Urinary bladder (tissue), 4 donors: Measurements from ENCODE around the gene NISCH. TPM values are rescaled to one million over a fixed set of nuclear protein-coding genes. Genes with fewer than 3 reads are reported as not detected.
A peak's percentile ranks its signal among the peaks of the same experiment; 100 is the strongest.

ENCODE experiments used
- DNase-seq: peaks from one replicate; pipeline ENCODE4 v3.0.0-alpha.2; 2015; ENCODE audit errors: extremely low spot score
- H3K27ac ChIP-seq: one replicate; pipeline ENCODE4 v1.5.1; 2013; ENCODE audit warnings: low read depth, mild to moderate bottlenecking, moderate library complexity
- H3K36me3 ChIP-seq: one replicate; pipeline ENCODE4 v1.6.1; 2013; ENCODE audit warnings: mild to moderate bottlenecking, moderate library complexity; ENCODE audit not compliant: insufficient read depth
- H3K4me1 ChIP-seq: one replicate; pipeline ENCODE4 v1.6.1; 2013; ENCODE audit warnings: mild to moderate bottlenecking, moderate library complexity; ENCODE audit not compliant: insufficient read depth
- H3K4me3 ChIP-seq: one replicate; pipeline ENCODE4 v1.5.1; 2013; ENCODE audit warnings: low read depth, low read length
- WGBS: extraction: QIAGEN DNeasy Blood & Tissue Kit; methylation state at CpG from one replicate; pipeline ENCODE4 v1.1.7; 2013; 5-methylcytosine and 5-hydroxymethylcytosine counted together
- polyA plus RNA-seq: library from polyadenylated mRNA; stranded (reverse); fragments of 200-250 nt; gene quantifications from one replicate; pipeline ENCODE4 v1.2.3, GENCODE V29; 2013
- total RNA-seq: library from RNA; depleted of rRNA; stranded (reverse); fragments of >200 nt; gene quantifications from one replicate; pipeline ENCODE4 v1.2.3, GENCODE V29; 2014
- donor health status: healthy with polysubstance abuse.
- donor health status: healthy.

Gene NISCH
- total RNA-seq (83.6 TPM), polyA plus RNA-seq (85.3 TPM)

DNA sequence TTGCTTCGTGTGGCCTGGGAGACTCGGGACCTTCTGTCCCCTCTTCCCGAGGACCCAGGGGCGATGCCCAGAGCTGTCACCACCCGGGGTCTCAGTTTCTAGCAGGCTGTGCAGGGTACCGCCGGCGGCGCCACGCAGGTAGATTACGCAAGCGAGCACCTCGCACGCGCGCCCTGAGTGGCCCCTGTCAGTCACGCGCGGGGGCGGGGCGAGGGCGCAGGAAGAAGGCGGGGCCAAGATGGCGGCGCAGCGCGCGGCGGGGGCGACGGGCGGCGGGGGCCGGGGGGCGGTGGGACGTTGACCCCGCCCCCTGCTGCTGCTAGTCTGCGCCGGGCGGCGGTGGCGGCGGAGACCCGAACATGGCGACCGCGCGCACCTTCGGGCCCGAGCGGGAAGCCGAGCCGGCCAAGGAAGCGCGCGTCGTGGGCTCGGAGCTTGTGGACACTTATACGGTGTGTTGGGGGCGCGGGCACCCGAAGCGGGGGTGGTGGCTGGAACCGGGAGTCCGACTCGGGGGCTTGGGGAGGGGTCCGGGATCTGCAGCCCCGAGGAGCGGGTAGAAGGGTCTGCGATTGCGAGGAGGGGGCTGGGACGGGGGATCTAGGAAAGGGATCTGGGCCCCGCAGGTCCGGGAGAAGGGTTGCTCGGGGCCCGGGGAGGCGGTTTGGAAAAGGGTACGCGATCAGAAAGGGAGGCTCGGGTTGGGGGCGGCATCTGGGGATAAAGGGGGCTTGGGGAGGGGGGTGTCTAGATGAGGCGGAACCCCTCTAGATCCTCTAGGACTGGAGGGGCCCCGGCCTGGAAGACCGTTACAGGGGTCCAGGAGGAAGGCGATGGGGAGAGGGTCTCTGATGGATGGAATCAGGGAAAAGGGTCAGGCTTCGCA lies at the start of gene NISCH:
TSS of gene NISCH (plus strand) at position 322 of the 886 bp plus-strand sequence. CDS start at position 360, 38 bp downstream.
- peaks cover 2% of the 10 kb centered on the region for H3K36me3 ChIP-seq
- no peaks in the 10 kb centered on the region for H3K4me1 ChIP-seq
- H3K27ac ChIP-seq: peak within 1 kb of the TSS; percentile 93
- WGBS: under 1% methylated on average over 86 of the region's 86 CpGs
- DNase-seq: no peak
- peak within 1 kb of the TSS; percentile 97 for H3K4me3 ChIP-seq

DNA sequence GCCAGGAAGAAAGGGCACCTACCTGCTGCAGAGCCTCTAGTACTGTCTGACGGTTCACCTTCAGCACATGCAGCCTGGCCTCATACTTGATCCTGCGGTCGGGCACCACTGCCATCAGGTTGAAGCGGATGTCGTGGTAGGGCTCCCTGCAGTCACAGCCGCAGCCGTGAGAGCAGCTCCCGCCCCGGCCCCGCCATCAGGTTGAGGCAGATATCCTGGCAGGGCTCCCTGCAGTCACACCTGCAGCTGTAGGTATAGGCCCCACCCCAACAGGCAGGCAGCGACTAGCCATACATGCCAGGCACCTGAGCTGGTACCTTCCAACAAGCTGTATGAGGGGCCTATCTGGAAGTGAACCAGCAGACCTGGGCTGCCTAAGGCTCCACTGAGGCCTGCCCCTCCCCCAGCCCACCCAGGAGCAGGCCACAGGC lies 49.2 kb upstream of the NISCH start:
- peaks cover 5% of the 10 kb centered on the region for H3K36me3 ChIP-seq
- H3K27ac ChIP-seq: peak overlapping the region; percentile 58
- H3K4me3 ChIP-seq: no peak overlapping the region
- 87% methylated on average over 11 of the region's 11 CpGs for WGBS
- DNase-seq: no peak
- no peaks in the 10 kb centered on the region for H3K4me1 ChIP-seq

DNA sequence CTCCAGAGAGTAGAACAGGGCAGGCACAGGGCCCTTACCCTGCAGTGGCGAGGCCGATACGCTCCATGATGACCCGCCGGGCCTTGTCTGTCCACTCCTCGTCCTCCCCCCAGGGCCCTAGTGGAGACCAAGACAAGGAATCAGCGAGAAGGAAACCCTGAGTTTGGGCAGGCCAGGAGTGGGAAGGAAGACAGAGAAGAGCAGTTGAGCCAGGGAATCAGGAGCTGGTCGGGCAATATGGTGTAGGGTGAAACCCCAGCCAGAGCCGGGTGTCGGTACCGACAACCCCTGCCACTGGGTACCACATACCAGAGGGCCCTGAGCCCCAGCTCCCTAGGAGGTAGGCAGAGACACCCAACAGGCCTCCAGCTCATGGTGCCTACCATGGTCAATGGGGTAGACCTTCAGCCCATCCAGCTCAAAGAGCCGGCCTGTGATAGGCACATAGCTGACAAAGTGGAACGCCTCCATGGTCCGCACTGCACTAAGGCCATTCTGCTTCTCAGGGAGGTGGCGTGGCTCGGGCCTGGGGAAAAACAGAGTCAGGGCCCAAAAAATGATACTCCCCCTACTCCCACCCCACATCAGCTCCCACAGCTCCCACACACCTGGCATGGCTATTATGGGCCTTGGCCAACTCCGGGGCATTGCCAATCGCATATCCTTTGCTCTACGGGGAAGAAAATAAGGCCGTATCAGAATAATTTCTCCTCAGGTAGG lies 48.5 kb upstream of the NISCH start:
- H3K4me1 ChIP-seq: peaks cover 3% of the 10 kb centered on the region
- H3K4me3 ChIP-seq: no peak overlapping the region
- DNase-seq: no peak
- 94% methylated on average over 20 of the region's 20 CpGs for WGBS
- H3K27ac ChIP-seq: peak overlapping the region; percentile 58
- peaks cover 5% of the 10 kb centered on the region for H3K36me3 ChIP-seq

DNA sequence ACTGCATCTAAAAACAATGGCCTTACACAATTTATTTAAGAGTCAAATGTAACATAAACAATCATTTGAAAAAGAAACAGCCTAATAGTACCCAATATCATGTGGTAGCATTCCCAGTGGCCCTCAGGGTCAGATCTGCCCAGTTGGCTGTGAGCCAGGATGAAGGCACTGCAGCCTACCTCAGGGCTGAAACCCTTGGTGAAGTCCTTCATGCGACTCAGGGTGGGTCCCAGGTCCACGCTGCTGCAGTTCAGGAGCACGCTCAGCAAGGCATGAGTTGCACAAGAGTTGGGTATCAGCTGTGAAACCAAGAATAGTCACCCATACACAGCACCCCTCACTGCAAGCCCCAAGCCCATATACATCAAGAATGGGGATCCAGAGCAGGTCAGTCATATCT lies 47.6 kb upstream of the NISCH start:
- 95% methylated on average over 3 of the region's 3 CpGs for WGBS
- no peak for DNase-seq
- H3K27ac ChIP-seq: no peak overlapping the region
- H3K36me3 ChIP-seq: peaks cover 5% of the 10 kb centered on the region
- H3K4me1 ChIP-seq: peaks cover 3% of the 10 kb centered on the region
- H3K4me3 ChIP-seq: no peak overlapping the region

DNA sequence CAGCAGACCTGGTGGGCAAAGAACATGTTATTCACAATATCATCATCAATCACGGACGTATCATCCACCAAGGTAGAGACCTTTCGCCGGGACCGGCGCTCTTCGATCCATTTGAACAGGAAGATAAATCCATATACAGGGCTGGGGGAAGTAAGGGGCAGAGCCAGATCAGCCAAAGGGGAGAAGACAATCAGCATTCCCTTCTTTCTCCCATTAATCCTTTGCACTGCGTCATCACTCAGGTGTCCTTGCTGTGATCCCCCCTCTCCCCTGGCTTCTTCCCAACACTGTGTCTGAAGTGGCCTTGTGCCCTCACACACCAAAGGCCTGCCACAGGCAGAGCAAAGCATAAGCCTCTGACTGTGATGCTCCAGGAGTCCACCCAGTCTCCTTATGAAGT lies 46.9 kb upstream of the NISCH start:
- WGBS: 91% methylated on average over 8 of the region's 8 CpGs

DNA sequence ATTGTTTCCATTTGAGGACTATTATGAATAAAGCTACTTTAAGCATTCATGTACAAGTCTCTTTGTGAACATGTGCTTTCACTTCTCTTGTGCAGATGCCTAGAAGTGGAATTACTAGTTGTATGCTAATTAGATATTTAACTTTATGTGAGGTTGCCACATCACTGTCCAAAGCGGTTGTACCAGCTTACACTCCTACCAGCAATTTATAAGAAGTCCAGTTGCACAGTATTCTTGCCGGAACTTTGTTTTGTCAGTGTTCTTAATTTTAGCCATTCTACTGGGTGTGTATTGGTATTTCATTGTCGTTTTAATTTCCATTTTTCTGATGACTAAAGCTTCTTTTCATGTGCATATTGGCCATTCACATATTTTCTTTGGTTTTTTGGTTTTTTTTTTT lies 39.6 kb upstream of the NISCH start:
- Histone ChIP-seq H3K27ac (no peak overlapping the region), H3K4me1 (peaks cover 3% of the 10 kb centered on the region), H3K4me3 (no peak overlapping the region), H3K36me3 (no peaks in the 10 kb centered on the region)
- DNase-seq: no peak
- WGBS: 87% methylated on average over 3 of the region's 3 CpGs

More for the DNA sequence above, 46.9 kb upstream of the NISCH start:
- Histone ChIP-seq H3K36me3 (no peaks in the 10 kb centered on the region), H3K4me1 (peaks cover 3% of the 10 kb centered on the region), H3K4me3 (no peak overlapping the region), H3K27ac (no peak overlapping the region)
- no peak for DNase-seq

DNA sequence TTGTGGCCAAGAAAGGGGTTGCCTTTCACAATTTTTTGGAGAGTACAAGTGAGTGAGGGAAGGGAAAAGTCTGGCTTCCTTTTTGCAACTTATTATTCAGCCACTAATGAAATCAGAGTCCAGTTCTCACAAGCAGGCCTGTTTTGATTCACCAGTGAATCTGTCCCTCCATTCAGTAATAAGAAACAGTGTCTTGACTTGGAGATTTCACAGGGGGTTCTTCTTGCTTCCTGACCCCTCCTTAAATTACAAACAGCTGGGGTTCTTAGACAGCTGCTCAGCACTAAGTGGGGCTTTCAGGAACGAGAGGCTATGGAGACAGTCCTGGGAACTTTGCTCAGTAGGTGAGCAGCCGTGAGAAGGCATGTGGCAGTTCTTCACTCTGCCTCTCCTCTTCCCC lies 35.0 kb upstream of the NISCH start:
- WGBS: 68% methylated on average over 2 of the region's 2 CpGs
- DNase-seq: no peak

DNA sequence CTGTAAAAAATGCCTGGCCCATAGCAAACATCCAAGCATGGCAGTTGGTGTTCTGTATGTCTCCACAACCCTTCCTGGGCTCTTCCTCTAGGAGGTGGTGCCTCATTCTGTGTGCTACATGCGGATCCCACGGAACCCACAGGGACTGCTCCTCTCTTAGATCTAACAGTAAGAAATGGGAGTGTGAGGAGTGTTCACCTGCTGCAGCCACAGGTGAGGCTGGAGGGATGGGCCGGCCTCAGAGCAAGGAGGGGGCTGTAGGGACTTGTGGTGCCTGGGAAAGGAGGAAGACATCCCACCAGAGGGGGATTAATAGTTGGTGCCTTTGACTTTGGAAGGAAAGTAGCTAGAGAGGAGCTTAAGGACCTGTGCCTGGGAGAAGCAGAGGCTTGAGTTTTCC lies 32.7 kb upstream of the NISCH start:
- Histone ChIP-seq H3K4me1 (no peaks in the 10 kb centered on the region), H3K27ac (no peak overlapping the region), H3K4me3 (no peak overlapping the region), H3K36me3 (no peaks in the 10 kb centered on the region)
- WGBS: 89% methylated on average over 3 of the region's 3 CpGs
- DNase-seq: no peak

More for the DNA sequence above, 35.0 kb upstream of the NISCH start:
- Histone ChIP-seq H3K4me3 (no peak overlapping the region), H3K4me1 (no peaks in the 10 kb centered on the region), H3K36me3 (no peaks in the 10 kb centered on the region), H3K27ac (no peak overlapping the region)

DNA sequence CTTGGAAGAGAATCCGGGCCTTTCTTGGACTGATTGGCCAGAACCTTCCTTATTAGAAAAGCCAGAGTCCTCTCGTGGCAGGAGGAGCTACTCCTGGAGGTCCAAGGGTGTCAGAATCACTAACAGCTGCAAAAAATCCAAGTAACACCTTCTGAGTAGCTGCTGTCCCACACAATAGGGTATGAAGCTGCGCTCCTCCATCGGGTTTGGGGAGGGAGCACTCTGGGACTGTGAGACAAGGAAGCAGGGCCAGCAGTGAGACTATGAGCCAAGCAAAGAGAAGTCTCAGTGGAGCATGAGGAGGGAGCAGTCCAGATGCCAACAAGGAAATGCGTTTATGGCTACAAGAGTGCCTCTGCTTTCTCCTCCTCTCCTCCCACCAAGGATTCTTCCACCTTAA lies 32.2 kb upstream of the NISCH start:
- 53% methylated on average over 5 of the region's 5 CpGs for WGBS
- Histone ChIP-seq H3K4me3 (no peak overlapping the region), H3K4me1 (no peaks in the 10 kb centered on the region), H3K27ac (no peak overlapping the region), H3K36me3 (no peaks in the 10 kb centered on the region)
- no peak for DNase-seq

DNA sequence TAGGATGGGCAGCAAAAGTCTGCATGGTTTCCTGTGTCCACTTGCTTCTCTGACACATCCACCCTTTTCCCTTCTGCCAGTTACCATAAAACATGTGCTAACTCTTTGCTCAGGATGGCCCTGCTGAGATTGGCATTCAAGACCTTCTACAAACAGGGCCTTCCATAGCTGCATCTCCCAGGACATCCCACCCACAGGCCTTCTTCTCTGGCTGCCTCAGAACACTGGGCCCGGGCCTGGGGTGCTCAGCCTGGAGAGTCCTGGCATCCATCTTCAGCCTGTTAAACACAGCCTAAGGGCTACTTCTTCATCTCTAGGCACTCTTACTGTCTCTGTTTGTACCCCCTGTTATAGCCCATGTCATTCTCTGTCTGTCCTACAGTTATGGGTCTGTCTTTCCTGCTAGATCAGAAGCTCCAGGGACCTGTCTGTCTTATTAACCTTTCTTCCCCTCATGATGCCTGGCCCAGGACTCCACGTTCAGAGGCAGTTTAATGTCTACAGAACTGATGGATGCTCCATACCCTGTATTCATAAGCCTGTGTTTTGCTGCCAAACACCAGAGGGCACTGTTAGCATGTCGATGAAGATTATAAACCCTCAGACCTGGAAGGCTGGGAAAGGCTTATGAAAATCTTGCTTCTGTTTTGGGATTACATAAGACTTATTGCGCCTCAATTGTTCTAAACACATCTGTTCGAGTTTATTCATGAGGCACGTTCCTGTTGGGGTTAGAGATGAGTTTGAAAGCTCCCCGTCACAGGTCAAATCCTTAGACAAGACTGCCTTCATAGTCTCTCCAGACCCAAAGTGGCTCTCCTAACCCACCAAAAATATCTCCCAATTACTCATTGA lies 27.0 kb upstream of the NISCH start:
- Histone ChIP-seq H3K4me1 (no peaks in the 10 kb centered on the region), H3K27ac (no peak overlapping the region), H3K4me3 (no peak overlapping the region), H3K36me3 (no peaks in the 10 kb centered on the region)
- peak; percentile 45 for DNase-seq
- 12% methylated on average over 7 of the region's 7 CpGs for WGBS

DNA sequence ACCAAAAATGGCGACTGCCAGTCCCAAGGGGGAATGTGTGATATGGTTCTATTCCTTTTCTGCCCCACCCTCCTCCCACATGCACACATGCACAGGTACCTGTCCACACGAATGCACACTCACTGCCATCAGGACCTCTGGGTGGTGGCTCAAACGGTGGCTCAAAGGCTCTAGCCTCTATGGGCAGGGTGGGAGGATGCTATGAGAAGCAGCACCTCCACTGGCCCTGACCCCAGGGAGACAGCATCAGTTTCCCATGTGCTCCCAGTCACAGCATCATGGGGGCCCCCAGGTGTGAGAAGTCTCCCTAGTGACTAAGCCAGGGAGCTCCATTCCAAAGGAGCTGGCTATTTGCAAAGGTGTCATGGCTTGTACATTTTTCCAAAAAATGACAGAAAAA lies 26.4 kb upstream of the NISCH start:
- Histone ChIP-seq H3K4me1 (no peaks in the 10 kb centered on the region), H3K36me3 (no peaks in the 10 kb centered on the region), H3K4me3 (no peak overlapping the region), H3K27ac (no peak overlapping the region)
- WGBS: 49% methylated on average over 3 of the region's 3 CpGs
- no peak for DNase-seq

DNA sequence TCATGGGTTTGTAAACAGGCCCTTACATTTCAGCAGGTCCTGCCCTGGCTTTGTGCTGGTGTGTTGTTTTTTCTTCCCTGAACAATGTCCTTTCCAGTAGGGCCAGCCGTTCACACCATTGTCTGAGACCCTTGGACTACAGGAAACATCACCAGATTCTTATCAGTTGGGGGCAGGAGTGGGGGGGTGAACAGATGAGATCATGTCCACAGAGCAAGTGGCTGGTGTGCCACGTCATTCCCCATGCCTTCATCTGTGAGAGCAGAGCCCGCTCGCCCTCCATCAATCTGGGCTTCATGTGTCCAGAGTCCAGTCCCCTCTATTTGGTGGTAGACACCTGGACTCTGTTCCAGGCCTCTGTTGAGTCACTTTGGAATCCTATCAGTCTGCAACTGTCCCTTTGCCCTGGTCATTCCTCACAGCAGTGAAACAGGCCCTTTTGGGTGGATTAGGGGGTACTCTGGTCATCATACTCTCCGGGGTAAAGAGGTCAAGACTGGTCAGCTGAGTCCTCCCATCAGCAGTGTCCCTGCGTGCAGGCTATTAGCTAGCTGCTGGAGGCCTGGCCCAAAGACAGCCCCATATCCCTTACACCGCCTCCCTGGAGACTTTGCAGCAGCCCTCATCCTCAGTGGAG lies 25.5 kb upstream of the NISCH start:
- 81% methylated on average over 7 of the region's 7 CpGs for WGBS
- Histone ChIP-seq H3K36me3 (no peaks in the 10 kb centered on the region), H3K27ac (no peak overlapping the region), H3K4me3 (no peak overlapping the region), H3K4me1 (no peaks in the 10 kb centered on the region)
- DNase-seq: no peak

DNA sequence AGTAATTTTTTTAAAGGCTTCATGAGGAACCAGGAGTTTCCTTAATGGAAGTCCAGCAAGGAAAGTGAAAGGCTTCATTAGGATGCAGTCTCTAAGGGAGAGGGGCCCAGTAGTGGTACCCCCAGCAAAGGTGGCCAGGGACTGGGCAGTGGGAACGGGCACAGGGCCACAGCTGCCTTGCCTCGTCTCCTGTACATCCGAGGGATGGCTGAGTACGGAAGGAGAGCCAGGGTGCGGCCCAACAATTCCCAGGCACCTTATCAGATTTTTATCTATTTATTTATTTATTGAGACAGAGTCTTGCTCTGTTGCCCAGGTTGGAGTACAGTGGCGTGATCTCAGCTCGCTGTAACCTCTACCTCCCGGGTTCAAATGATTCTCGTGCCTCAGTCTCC lies 25.0 kb upstream of the NISCH start:
- 88% methylated on average over 9 of the region's 9 CpGs for WGBS
- no peaks in the 10 kb centered on the region for H3K4me1 ChIP-seq
- no peak overlapping the region for H3K27ac ChIP-seq
- no peak overlapping the region for H3K4me3 ChIP-seq
- no peak for DNase-seq
- H3K36me3 ChIP-seq: no peaks in the 10 kb centered on the region
